COLO668 (cell line): ENCODE results near the gene FBXW7.

Source experiments
- DNase-seq: peaks from one replicate; lab custom pipeline; 2025; ENCODE audit not compliant: unreplicated experiment; lab: John Stamatoyannopoulos, UW

The FBXW7 gene

GRCh38 chr4:152380919-152381318 is 155.0 kb downstream of the FBXW7 start:
- DNase-seq: no peak

- no peak for DNase-seq
These were observed 155.7 kb downstream of the FBXW7 start for GRCh38 chr4:152380185-152380584.

- DNase-seq: peak; percentile 37
These were observed 161.1 kb downstream of the FBXW7 start for GRCh38 chr4:152374606-152375285.

- DNase-seq: no peak
These were observed 161.7 kb downstream of the FBXW7 start for GRCh38 chr4:152374153-152374552.

- no peak for DNase-seq
These were observed 163.4 kb downstream of the FBXW7 start for GRCh38 chr4:152372444-152372843.

GRCh38 chr4:152369902-152370295 is 166.0 kb downstream of the FBXW7 start:
- DNase-seq: no peak

GRCh38 chr4:152369203-152369901 is 166.5 kb downstream of the FBXW7 start:
- peak; percentile 24 for DNase-seq

- DNase-seq: peak; percentile 56
These were observed 167.9 kb downstream of the FBXW7 start for GRCh38 chr4:152368001-152368400.

GRCh38 chr4:152364883-152365282 is 171.0 kb downstream of the FBXW7 start:
- DNase-seq: no peak

- no peak for DNase-seq
These were observed 171.5 kb downstream of the FBXW7 start for GRCh38 chr4:152364383-152364782.

- no peak for DNase-seq
These were observed 172.0 kb downstream of the FBXW7 start for GRCh38 chr4:152363904-152364303.

- DNase-seq: no peak
These were observed 172.8 kb downstream of the FBXW7 start for GRCh38 chr4:152363086-152363485.

GRCh38 chr4:152360045-152360410 is 175.9 kb downstream of the FBXW7 start:
- DNase-seq: no peak

- no peak for DNase-seq
These were observed 176.5 kb downstream of the FBXW7 start for GRCh38 chr4:152359208-152360044.

- DNase-seq: no peak
These were observed 178.7 kb downstream of the FBXW7 start for GRCh38 chr4:152357206-152357605.

- no peak for DNase-seq
These were observed 179.4 kb downstream of the FBXW7 start for GRCh38 chr4:152356428-152357034.

- peak; percentile 74 for DNase-seq
These were observed 183.2 kb downstream of the FBXW7 start for GRCh38 chr4:152352622-152353116.

GRCh38 chr4:152352215-152352614 is 183.7 kb downstream of the FBXW7 start:
- DNase-seq: no peak

GRCh38 chr4:152351080-152351479 is 184.8 kb downstream of the FBXW7 start:
- DNase-seq: no peak

GRCh38 chr4:152348670-152349069 is 187.2 kb downstream of the FBXW7 start:
- no peak for DNase-seq

GRCh38 chr4:152346979-152347378 is 188.9 kb downstream of the FBXW7 start:
- no peak for DNase-seq
